GM18519 (cell line): ENCODE measurements around the gene NPEPL1.
"Not testable (repeated sequence)": the region's sequence is repeated elsewhere in the genome, so short reads cannot be mapped to it uniquely, and the experiment has no call there.

Source experiments
- ATAC-seq: cut with Tn5 transposase; IDR thresholded peaks from one replicate; pipeline ENCODE4 v1.9.1; 2021; ENCODE audit warnings: mild to moderate bottlenecking, moderate library complexity; ENCODE audit not compliant: unreplicated experiment, low FRiP score

The NPEPL1 gene

DNA sequence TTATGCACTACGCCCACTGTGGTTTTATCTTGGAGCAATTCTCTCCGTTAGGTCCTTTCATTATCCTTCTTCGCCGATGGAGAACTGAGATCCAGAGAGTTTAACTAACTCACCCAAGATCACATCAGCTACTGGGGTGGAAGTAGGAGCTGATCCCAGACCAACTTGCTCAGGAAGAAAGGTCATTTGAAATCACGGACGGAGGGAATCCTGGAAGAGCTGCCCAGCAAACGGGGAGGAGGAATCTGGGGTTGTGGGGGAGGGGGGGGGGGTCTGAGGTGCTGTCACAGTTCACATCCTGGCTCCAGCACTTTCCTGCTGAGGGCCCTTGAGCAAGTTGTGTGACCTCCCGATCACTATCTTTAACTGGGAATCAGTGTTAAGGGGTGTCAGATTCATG, 62.0 kb downstream of the NPEPL1 start:
- ATAC-seq, result no peak

DNA sequence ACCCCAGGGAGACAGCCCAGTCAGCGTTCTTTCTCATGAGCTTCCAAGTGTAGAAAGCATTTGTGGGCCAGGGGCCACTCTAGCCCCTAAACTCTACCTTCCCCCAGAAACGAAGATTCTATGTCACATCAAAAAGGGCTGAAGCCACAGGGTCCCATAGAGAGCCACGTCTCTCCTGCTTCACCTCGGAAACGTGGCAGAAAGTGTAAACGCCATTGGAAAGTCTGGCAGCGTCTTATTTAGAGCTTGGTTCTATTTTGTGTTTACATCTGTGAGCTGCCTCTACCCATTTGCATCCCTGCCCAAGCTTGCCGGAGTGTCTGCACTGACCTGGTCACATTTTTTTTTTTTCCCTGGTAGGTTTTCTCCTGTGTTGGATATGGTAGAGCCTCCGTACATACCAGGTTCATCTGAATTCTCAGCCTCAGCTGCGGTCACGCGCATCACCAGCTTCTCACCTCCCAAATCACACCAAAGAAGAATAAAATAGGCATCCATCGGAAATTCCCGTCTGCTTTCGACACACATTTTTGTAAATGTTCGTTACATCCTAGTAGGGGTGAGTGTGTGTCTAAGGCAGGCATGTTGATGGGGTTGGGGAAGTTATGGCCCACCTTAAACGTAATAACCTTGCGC, 62.6 kb downstream of the NPEPL1 start:
- ATAC-seq, result no peak

DNA sequence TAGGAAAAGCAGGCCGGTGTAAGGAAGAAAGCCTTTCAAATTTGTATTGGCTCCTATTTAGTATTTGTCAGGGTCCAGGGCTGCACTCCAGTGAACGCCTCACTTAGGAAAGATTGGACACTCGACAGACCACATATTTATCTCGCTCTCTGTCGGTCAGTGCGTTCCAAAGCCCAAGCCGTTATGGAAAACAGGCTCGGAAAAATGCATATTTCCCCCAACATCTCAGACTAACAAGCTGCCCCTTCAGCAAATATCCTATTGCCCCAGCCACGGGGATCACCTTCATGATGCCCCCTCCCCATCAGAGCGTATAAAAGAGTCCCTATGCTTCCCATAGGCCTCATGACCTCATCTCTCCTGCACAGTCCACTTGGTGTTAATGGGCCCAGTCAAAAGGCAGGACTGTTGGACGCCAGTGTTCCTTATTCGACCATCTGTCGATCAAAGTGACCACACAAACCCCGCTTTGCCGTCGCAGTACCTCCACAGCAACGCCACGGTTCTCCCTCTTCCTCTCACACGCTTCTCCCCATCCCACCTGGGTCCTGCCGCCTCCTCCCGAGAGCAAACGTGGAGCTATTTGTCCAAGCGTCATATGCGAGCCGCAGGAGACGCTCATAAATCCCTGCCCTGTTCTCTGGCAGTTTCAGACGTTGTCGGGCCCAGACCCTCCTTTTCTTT, 63.3 kb downstream of the NPEPL1 start:
- no peak for ATAC-seq

DNA sequence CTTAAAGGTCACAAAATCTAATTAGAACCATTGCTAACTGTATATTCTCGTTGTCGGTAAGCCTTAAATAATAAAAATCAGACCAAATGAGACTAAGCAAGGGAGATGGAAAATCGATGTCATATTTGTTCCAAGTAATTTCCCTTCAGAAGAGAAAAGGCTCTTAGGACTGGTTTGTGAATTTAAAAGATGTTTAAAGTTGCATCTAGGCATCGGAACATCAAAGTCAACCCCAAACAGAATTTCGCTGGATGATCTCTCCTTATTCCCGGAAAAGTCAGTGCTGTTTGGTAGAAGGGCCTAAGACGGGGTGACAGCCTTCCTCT, 63.8 kb downstream of the NPEPL1 start:
- ATAC-seq, result no peak

DNA sequence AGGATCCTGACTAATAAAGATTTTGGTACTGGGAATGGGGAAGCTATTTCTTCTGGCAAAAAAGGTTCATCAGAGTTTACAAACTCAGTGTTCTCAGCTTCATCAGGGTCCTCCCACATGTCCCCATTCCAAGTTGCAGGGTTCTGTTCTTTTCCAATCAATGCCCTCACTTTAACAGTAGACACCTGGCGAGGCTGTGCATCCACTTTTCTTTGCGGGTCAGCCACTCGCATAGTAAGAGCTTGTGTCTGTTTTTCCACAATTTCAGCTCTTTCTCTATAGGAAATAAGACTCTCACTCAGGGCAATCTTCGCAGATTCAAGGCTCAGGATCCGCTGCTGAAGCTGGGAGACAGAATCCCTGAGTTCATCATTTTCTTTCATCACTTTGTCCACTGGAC, 65.0 kb downstream of the NPEPL1 start:
- not testable (repeated sequence) for ATAC-seq

DNA sequence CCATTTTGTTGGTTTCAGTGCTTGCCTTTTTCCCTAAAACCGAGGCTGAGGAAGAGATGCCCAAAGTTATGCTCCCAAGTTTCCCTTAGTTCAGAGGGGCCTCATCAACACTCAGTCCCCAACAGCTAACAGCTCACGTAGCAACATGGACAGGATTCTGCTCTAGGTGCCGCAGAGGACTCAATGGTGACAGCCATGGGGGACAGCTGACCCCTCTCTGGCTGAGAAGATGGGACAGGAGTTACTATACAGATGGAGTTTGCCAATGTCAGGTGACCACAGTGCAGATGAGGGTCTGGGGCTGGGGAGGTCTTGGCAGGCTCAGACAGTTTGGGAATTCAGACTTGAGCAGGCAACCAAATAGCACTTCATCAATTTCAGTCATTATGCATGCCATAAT, 67.3 kb downstream of the NPEPL1 start:
- no peak for ATAC-seq

DNA sequence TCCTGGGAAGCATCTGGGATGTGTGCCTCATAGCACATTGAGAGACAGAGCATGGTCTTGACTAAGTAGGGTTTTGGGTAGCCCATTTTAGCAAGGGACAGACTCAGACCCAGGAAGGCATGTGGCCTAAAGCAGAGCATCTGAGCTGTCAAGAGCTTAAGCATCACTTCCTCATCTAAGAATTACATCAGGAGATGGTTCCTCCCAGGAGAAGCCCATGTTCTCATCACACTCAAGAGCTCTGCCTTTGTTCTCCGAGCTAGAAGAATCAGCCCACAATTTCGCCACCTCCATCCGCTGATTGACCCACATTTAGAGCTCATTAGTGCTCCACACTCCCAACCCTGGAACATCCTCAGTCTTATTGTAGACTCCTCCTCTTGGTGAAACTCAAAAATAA, 68.3 kb downstream of the NPEPL1 start:
- no peak for ATAC-seq

DNA sequence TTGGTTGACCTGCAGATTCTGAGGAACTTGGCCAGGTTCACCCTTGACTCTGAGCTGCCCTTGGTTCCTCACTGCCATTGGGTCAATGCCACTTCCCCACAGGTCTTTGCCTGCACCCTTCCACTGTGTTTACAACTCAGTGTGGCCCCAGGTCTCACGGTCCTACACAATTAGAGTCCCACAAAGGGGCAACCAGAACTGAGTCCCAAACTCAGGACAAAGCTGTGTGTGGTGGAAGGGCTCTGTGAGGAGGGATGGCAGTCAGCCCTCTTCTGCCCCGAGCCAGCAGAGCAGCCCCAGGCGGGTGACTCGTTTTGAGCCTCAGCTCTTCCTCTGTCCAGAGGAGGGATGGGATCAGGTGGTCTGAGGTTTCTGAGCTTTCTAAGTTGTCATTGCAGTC, 69.5 kb downstream of the NPEPL1 start:
- no peak for ATAC-seq

DNA sequence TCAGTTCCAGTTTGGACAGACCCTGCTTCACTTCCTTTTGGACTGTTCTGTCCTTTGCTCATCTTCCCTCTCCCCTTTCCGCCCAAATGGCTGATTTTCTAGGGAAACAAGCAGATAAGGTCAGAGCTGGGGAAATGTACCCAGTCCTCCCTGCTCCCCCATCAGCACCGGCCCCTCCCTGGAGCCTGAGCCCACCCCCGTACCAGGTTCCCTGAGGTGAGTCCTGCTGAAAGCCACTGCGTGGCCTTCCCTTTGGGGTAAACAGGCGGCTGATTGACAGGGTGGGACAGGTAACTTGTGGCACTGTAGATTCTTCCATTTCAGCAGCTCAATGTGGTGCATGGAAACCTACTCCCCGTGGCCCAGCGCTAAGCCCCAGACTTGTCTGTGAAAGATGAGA, 70.5 kb downstream of the NPEPL1 start:
- ATAC-seq, result no peak
